DMS79 (cell line): ENCODE data around the gene IFT22.
A peak's percentile ranks its signal among the peaks of the same experiment; 100 is the strongest.
"Not testable (repeated sequence)": the region's sequence is repeated elsewhere in the genome, so short reads cannot be mapped to it uniquely, and the experiment has no call there.

Experiments used
- DNase-seq: peaks from one replicate; lab custom pipeline; 2025; lab: John Stamatoyannopoulos, UW

The IFT22 gene

GRCh38 chr7:101308245-101309085 is 13.1 kb downstream of the IFT22 start:
- DNase-seq, result peak; percentile 70

GRCh38 chr7:101306307-101306706 is 15.3 kb downstream of the IFT22 start:
- no peak for DNase-seq

DNA sequence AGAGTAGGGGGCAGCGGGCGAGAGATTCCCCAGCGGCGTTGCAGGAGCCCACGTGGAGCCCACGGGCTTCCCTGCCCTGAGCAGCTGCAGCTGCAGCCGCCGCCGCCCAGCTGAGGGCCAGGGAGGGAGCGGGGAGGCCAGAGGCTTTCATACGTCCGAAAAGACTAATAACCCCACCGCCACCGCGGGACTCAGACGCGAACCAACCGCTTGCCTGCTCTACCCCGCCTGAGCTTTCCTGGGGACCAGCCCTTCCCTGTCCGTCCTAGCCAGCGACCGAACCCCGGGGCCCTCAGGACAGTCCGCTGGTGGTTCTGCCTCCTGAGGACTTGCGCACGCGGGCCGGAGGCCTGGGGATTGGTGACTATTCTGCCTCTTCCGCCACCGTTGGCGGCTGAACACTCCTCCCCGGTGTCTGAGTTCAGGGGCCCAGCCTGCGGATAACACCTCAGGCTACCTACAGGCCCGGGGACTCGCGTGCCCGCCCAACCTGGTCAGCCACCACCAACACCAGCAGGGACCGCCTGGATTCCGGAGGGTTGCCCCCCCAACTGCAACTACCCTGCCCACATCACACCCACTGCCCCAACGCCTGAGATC is 18.4 kb downstream of the IFT22 start:
- no peak for DNase-seq

GRCh38 chr7:101302641-101303101 is 18.9 kb downstream of the IFT22 start:
- DNase-seq, result no peak

DNA sequence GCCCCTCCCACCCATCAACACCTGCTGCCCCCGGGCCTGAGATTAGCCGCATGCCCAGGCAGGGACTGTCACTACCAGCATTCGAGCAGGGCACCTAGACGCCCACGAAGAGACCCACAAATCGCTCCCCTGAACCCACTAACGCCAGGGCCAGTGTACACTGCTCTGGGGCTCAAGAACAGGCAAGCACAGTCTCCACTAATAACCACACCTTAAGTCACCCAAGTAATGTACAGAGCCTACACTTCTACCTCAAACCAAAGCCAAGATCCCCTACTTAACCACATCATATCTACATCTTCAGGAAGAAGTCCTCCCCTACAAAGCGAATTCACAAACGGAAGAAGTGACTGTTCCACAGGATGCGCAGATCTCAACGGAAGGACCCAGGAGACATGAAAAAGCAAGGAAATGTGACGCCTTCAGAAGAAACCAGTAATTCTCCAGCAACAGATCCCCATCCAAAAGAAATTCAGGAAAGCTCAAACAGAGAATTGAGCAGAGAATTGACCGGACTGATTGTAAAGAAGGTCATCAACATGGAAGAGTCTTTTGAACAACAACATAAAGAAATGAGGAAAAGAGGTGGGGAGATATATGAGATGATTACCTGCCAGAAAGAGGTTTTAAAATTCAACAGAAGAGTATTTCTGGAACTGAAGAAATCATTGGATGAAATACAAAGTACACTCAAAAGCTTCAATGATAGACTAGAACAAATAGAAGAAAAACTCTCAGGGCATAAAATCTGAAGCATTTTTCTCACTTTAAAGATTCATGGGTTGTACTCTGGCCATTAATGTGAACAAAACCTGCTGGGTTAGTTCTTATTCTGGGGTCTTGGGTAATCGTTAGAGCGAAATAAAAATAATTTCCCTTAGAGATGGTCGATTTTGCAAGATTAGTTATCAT is 20.9 kb downstream of the IFT22 start:
- DNase-seq, result no peak

- DNase-seq, result peak; percentile 2
These were observed 21.8 kb downstream of the IFT22 start for GRCh38 chr7:101299511-101300464.

- no peak for DNase-seq
These were observed 26.8 kb downstream of the IFT22 start for GRCh38 chr7:101294832-101295121.

DNA sequence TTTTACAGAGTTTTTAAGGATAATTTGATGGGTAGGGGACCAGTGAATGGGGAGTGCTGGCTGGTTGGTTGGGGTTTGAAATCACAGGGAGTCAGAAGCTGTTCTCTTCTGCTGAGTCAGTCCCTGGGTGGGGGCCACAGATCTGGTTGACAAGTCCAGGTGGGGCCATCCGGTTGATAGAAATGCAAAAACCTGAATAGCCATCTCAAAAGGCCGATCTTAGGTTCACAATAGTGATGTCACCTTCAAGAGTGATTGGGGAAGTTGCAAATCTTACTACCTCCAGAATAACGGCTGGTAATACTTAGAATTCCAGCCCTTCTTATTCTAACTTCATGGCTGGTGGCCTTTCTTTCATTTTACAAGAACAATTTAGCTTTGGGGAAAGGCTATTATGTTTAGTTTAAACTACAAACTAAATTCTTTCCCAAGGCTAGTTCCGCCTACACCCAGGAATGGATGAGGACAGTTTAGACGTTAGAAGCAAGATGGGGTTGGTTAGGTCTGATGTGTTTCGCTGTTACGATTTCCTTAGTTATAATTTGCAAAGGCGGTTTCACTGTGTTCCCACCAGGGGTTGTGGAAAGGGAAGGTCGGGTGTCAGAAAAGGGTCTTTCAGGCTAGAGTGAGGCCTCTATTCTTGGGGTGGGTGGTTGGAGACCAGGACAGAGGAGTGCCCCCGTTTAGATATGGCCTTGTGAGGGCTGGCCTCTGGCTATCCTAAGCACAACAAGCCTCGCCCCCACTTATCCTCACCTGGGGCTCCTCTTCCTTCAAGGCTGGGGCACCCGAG is 27.4 kb downstream of the IFT22 start:
- DNase-seq, result no peak

DNA sequence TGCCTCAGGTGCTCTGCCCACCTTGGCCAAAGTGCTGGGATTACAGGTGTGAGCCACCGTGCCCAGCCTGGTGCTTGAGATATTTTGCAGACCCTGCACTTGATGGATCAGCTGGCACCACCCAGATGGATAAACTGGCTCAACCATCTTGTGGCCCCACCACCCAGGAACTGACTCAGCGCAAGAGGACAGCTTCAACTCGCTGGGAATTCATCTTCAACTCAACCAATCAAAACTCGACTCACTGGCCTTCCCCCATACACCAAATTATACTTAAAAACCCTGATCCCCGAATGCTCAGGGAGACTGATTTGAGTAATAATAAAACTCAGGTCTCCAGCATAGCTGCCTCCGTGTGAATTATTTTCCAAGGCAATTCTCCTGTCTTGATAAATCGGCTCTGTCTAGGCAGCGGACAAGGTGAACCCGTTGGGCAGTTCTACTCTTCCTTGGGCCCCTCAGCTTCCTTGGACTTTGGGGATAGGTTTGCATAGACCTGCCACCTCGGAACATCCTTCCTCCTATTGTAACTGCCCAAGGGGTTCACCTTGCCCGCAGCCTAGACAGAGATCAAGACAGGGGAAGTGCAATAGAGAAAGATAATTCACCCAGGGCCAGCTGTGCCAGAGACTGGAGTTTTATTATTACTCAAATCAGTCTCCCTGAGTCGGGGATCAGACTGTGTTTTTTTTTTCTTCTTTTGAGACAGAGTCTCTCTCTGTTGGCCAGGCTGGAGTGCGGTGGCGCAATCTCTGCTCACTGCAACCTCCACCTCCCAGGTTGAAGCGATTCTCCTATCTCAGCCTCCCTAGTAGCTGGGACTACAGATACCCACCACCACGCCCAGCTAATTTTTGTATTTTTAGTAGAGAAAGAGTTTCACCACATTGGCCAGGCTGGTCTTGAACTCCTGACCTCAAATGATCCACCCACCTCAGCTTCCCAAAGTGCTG is 28.3 kb downstream of the IFT22 start:
- not testable (repeated sequence) for DNase-seq

GRCh38 chr7:101292566-101292965 is 29.0 kb downstream of the IFT22 start:
- not testable (repeated sequence) for DNase-seq

- peak; percentile 18 for DNase-seq
These were observed 31.2 kb downstream of the IFT22 start for GRCh38 chr7:101290186-101291037.

GRCh38 chr7:101289687-101290086 is 31.9 kb downstream of the IFT22 start:
- DNase-seq, result not testable (repeated sequence)

- no peak for DNase-seq
These were observed 33.2 kb downstream of the IFT22 start for GRCh38 chr7:101288439-101288838.

GRCh38 chr7:101287032-101287431 is 34.6 kb downstream of the IFT22 start:
- no peak for DNase-seq

- peak; percentile 7 for DNase-seq
These were observed 35.7 kb downstream of the IFT22 start for GRCh38 chr7:101285880-101286279.

DNA sequence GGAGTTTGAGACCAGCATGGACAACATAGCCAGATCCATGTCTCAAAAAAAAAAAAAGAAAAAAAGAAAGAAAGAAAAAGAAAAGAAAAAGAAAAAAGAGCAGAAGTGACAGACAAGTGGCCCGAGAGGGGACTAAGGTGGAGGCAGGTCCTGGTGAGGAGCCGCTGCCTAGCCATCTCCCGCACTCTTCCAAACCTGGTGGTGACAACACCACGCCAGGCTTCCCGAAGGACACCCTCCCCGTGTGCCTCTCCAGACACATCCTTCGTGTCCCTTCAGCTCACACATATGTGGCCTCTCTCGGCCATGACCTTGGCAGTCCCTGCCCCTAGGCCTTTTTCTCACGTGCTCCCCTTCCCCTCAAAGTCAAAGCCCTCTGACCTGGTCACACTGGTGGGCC is 36.4 kb downstream of the IFT22 start:
- DNase-seq, result no peak

- DNase-seq, result not testable (repeated sequence)
These were observed 40.7 kb downstream of the IFT22 start for GRCh38 chr7:101280912-101281311.
